ENCODE data around the gene BRD7. TPM values are rescaled to one million over a fixed set of nuclear protein-coding genes. Genes with fewer than 3 reads are reported as not detected.

The BRD7 gene
- total and polyA plus RNA-seq, 2 of the 4 experiments (the other 2 are of a cell fraction), result 24.8 to 29.9 TPM

DNA sequence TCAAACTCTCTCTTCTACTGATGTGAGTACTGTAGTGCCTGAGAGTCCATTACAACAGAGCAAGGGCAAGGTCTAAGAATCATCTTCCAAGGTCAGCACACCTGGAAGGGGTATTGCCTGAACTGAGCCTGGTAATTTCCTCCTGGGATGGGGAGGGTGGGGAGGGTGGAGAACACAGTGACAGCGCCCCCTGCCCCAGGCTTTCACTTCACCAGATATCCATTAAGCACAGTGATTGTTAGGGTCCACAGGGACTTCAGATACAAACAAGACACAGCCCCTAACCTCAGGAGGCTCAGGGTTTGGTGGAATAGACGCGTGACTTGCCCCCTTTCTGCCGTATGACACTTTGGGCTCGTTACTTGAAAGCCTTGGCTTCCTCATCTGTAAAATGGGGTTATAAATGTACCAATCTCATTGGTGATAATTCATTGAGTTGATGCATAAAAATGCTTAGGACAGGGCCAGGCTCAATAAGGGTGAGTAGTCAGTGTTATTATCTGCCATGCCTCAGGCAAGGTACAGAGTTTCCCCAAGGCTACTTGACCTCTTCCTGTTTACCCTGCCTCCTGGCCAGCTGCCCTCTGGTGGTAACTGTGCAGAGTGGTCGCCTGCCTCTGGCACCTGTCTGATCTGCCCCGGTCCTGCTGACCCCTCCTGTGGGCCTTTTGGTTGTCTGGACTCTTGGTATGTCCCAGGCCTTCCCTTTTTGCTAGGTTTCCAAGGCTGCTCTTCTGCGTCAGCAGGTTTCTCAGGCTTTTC lies 13.1 kb upstream of the BRD7 start:
- Histone ChIP-seq H3K4me1 (ENCODE audit: control insufficient read depth, insufficient read depth, low read length) (no peaks in the 10 kb centered on the region), H2BK20ac (ENCODE audit: low read depth, low read length) (no peak overlapping the region), H2AK9ac (replicated peaks; ENCODE audit: low read depth, low read length, poor library complexity) (no peak overlapping the region), H3K23ac (ENCODE audit: low read depth, low read length) (no peak overlapping the region), H3K56ac (ENCODE audit: extremely low read depth, insufficient read depth, low read length) (no peak overlapping the region), H2AFZ (replicated peaks; ENCODE audit: low read length, poor library complexity) (no peak overlapping the region), H3K4me2 (ENCODE audit: low read depth, low read length) (no peak overlapping the region), H3K4ac (ENCODE audit: low read depth, low read length) (no peak overlapping the region), H3K27me3 (ENCODE audit: control insufficient read depth, insufficient read depth, low read length) (peaks cover 16% of the 10 kb centered on the region), H3K79me1 (ENCODE audit: low read depth in 1 of 2, low read length in 2 of 2) (no peaks in the 10 kb centered on the region), H3K36me3 (ENCODE audit: control insufficient read depth, insufficient read depth, low read length) (no peaks in the 10 kb centered on the region), H2AK5ac (ENCODE audit: low read depth, low read length) (no peak overlapping the region), H3K27ac (ENCODE audit: insufficient read depth, low read length) (no peak overlapping the region), H4K91ac (ENCODE audit: insufficient read depth, low read depth, low read length) (no peak overlapping the region), H4K20me1 (ENCODE audit: insufficient read depth, low read length) (no peaks in the 10 kb centered on the region), H4K8ac (ENCODE audit: low read depth in 2 of 2, low read length in 2 of 2) (no peak overlapping the region), H4K5ac (ENCODE audit: low read depth, low read length) (no peak overlapping the region), H2BK120ac (ENCODE audit: low read depth, low read length) (no peak overlapping the region), H2BK15ac (ENCODE audit: low read depth, low read length) (no peak overlapping the region), H3K18ac (ENCODE audit: low read depth, low read length) (no peak overlapping the region), H3K14ac (replicated peaks; ENCODE audit: low read depth, low read length) (no peak overlapping the region), H3K9ac (ENCODE audit: low read depth, low read length) (no peak overlapping the region), H3K9me3 (ENCODE audit: control insufficient read depth, insufficient read depth, low read length) (no peaks in the 10 kb centered on the region), H3K9me1 (ENCODE audit: insufficient read depth, low read length) (no peaks in the 10 kb centered on the region), H2BK5ac (ENCODE audit: low read depth, low read length, poor library complexity, severe bottlenecking) (no peak overlapping the region), H3K4me3 (ENCODE audit: insufficient read depth, low read depth, low read length) (no peak overlapping the region)
- CTCF ChIA-PET, result interaction anchor here (0.7 kb wide), 1 partner anchor 68 kb away, joined by 3 read pairs; no protein-coding TSS in a partner anchor
- no peak for TF ChIP-seq RAD21 (IDR thresholded peaks at IDR 0.05; ENCODE audit: low read length)
- TF ChIP-seq MXI1 (IDR thresholded peaks at IDR 0.05; ENCODE audit: borderline replicate concordance, low read depth, low read length), result no peak
- in situ Hi-C loops (cut with MboI; ENCODE audit: low sequenced_read_pairs) (no loop called here), intact Hi-C loops (cut with micrococcal nuclease) (no loop called here), dilution Hi-C loops (cut with HindIII; ENCODE audit: low sequenced_read_pairs, unreplicated experiment) (no loop called here)
- WGBS, 2 experiments (ENCODE audit: extremely low coverage in 2 of 2, insufficient read length in 1 of 2), result no CpG with 5 or more reads among the region's 8 CpGs
- DNase-seq, result no peak
- POLR2A ChIA-PET (ENCODE audit: unreplicated experiment), result no interaction called here
- ATAC-seq (ENCODE audit: low read depth), result no peak
- no TSS peak for BruUV-seq (replicated peaks)

Measured in IMR-90 (cell line).